HG03196 (cell line): ENCODE data around the gene PDE8A.
"Not testable (repeated sequence)": the region's sequence is repeated elsewhere in the genome, so short reads cannot be mapped to it uniquely, and the experiment has no call there.

Experiments used
- ATAC-seq: cut with Tn5 transposase; IDR thresholded peaks from one replicate; pipeline ENCODE4 v1.9.1; 2021; ENCODE audit not compliant: unreplicated experiment

Gene PDE8A

DNA sequence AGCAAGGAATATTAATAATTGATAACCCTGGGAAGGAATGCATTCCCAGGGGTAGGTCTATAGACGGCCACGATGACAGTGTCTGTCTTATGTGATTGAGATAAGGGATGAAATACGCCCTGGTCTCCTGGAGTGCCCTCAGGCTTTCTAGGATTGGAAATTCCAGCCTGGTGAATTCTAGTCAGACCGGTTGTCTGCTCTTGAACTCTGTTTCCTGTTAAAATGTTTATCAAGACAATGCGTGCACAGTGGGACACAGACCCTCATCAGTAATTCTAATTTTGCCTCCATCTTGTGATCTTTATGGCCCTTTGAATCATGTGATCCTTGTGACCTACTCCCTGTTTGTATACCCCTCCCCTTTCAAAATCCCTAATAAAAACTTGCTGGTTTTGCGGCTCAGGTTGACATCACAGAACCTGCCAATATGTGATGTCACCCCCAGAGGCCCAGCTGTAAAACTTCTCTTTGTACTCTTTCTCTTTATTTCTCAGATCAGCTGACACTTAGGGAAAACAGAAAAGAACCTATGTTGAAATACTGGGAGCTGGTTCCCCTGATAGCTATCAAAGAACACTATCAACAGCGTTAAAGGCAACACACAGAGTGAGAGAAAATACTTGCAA is 183.3 kb downstream of the PDE8A start:
- no peak for ATAC-seq

GRCh38 chr15:85167568-85167967 is 185.9 kb downstream of the PDE8A start:
- ATAC-seq, result no peak

- ATAC-seq, result no peak
Observed at GRCh38 chr15:85168642-85169173, 187.1 kb downstream of the PDE8A start.

- no peak for ATAC-seq
Observed at GRCh38 chr15:85171736-85172135, 190.1 kb downstream of the PDE8A start.

GRCh38 chr15:85172846-85173490 is 191.3 kb downstream of the PDE8A start:
- ATAC-seq, result no peak

- ATAC-seq, result not testable (repeated sequence)
Observed at GRCh38 chr15:85173630-85174029, 192.0 kb downstream of the PDE8A start.

DNA sequence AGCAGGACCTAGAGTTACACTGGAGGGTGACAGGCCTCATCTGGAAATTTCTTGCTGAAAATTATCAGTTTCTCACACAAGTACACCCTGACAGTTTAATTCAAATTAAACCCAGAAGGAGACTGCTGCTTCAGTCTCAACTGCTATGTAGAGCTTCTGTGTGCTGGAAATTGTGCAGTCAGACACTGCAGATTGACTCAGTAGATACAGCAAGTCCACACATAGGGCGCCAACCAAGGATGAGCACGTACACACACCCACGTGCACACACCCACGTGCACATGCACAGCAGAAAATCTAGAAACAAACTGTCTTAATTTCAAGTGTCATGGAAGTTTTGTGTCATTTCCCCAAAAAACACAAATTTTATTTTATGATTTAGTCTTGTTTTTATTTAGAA is 192.9 kb downstream of the PDE8A start:
- ATAC-seq, result no peak

DNA sequence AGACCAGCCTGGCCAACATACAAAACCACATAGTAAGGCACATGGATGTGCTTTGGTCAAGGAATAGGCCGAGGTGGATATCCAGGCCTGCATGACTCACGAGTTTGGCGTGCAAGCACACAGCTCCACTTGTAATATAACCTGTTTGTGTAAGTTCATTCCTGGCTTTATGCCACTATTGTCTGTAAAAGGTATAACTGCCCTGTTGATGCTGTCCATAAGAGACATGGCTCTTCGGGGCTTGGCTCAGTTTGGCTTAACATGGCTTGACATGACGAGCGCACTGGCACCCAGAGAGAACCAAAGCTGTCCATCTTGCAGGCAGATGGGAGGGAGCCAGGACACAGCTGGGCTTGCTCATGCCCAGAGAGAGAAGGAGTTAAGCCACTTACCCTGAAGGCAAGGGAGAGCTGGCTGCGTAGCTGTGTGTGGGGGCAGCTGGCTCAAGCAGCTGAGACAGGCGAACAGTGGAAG is 195.4 kb downstream of the PDE8A start:
- not testable (repeated sequence) for ATAC-seq

DNA sequence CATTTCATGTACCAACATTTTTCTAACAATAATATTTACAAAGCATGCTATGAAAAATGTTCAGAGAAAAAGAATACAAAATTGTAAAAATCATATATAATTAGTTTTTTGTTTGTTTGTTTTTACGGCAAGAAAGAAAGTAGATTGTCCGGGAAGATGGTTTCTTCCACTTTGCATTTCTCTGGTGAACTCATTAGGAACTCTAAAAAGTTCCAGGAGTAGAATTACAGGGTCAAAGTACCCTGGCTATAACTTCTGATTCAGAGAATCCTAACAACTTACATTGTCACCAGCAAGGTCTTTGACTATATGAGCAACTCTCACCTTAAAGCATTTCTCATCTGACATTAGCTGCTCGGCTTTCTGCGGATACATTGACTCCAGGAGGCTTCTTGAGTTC is 196.7 kb downstream of the PDE8A start:
- no peak for ATAC-seq

DNA sequence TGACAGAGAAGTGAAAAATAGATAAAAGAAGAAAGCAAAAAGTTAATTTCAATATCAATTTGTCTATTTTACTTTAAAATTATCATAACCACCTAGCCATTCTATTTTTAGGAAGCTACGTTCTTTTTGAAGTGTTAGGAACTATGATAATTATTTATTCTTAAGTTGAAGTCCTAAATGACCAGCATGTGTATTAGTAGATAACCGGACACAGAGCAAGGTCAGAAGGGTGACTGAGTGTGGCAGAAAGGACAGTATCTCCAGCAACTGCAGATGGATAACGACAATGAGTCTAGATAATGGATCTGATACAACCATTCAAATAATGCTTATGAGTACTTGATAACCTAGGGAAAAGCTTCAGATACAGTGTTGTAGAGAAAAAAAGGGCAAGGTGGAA is 198.0 kb downstream of the PDE8A start:
- no peak for ATAC-seq

GRCh38 chr15:85185350-85185749 is 203.7 kb downstream of the PDE8A start:
- not testable (repeated sequence) for ATAC-seq

- not testable (repeated sequence) for ATAC-seq
Observed at GRCh38 chr15:85188171-85188577, 206.5 kb downstream of the PDE8A start.
